Neuron (in vitro differentiated cells): ENCODE measurements around the gene ACACA.

Experiments used
- H2AFZ ChIP-seq: one replicate; pipeline ENCODE4 v1.6.1; 2013; ENCODE audit warnings: low read depth, mild to moderate bottlenecking, inconsistent platforms, low read length, moderate library complexity
- H3K27me3 ChIP-seq: one replicate; pipeline ENCODE4 v1.6.1; 2013; ENCODE audit warnings: low read length; ENCODE audit not compliant: insufficient read depth
- H3K36me3 ChIP-seq: one replicate; pipeline ENCODE4 v1.6.1; 2013; ENCODE audit warnings: low read length; ENCODE audit not compliant: insufficient read depth
- H3K4me1 ChIP-seq: one replicate; pipeline ENCODE4 v1.6.1; 2013; ENCODE audit warnings: low read length; ENCODE audit not compliant: insufficient read depth
- H3K4me3 ChIP-seq: 2 replicates; pipeline ENCODE4 v1.5.1; 2013; ENCODE audit warnings: mild to moderate bottlenecking, low read length, moderate library complexity
- H3K9me3 ChIP-seq: one replicate; pipeline ENCODE4 v1.6.1; 2013; ENCODE audit warnings: low read length

Gene ACACA

DNA sequence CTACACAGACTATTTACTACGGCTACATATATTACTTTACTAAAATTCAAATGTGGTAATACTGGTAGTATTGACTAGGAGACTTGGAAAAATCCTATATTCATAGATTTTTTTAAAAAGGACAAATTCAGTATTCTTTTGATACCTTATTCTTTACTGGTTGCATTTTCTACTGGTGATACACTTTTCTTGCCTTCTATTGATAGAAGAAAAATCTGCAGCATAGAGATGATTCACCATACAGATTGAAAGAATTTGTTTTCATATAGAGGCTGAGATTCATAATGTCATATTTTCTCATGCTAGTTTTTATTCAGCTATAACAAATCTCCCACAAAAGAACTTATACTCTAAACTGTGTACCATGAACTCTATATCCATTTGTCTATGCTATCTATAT, 226.3 kb downstream of the ACACA start:
- Histone ChIP-seq H3K4me3 (no peak overlapping the region), H2AFZ (no peak overlapping the region), H3K27me3 (no peaks in the 10 kb centered on the region), H3K4me1 (peaks cover 6% of the 10 kb centered on the region), H3K36me3 (peaks cover 14% of the 10 kb centered on the region), H3K9me3 (no peaks in the 10 kb centered on the region)

DNA sequence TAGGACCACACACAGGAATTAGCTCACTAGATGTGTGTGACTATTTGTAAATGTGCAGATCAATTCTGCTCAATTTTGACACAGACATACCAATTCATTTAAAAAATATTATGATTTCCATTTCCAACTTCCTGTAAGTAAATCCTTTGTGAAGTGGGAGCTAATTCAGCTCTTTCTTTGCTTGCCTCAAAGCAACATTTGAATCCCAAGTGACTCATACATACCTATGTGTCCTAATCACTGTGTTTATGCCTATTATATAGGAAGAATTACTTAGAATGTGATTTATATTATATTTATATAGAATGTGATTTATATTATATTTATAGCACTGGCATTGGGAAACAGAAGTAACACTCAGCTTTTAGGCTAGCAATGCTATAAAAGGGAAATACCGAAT, 226.7 kb downstream of the ACACA start:
- H3K4me1 ChIP-seq, result peaks cover 6% of the 10 kb centered on the region
- H3K27me3 ChIP-seq, result no peaks in the 10 kb centered on the region
- peaks cover 16% of the 10 kb centered on the region for H3K36me3 ChIP-seq
- no peak overlapping the region for H3K4me3 ChIP-seq
- H3K9me3 ChIP-seq, result no peaks in the 10 kb centered on the region
- no peak overlapping the region for H2AFZ ChIP-seq

DNA sequence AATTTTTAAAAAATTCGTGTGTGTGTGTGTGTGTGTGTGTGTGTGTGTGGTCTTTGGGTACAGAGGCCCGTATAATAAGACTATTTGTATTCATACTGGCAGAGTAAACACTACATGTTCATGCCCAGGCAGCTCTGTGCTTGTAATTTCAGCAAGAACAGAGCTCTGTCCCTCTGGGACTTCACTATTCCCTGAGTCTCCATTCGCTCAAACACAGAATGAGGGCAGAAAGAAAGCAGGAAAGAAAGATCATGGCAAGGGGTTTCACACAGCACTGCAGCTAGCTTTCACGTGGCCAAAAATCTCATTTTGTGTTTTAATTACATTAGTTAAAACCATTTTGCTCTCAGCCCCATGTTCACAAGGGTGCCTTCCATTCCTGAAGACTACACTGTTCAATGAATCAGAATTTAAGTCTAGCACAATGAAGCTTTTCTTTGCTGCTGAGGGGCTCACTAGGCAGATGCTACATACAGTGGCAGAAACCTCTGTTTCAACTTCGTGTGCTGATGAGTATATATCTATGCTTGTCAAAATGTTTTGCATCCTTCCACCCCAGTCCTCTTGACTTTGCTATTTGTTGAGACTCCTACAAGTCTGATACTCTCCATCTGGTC, 229.3 kb downstream of the ACACA start:
- H3K36me3 ChIP-seq, result peaks cover 16% of the 10 kb centered on the region
- no peak overlapping the region for H2AFZ ChIP-seq
- no peaks in the 10 kb centered on the region for H3K27me3 ChIP-seq
- peaks cover 6% of the 10 kb centered on the region for H3K4me1 ChIP-seq
- no peaks in the 10 kb centered on the region for H3K9me3 ChIP-seq
- no peak overlapping the region for H3K4me3 ChIP-seq

DNA sequence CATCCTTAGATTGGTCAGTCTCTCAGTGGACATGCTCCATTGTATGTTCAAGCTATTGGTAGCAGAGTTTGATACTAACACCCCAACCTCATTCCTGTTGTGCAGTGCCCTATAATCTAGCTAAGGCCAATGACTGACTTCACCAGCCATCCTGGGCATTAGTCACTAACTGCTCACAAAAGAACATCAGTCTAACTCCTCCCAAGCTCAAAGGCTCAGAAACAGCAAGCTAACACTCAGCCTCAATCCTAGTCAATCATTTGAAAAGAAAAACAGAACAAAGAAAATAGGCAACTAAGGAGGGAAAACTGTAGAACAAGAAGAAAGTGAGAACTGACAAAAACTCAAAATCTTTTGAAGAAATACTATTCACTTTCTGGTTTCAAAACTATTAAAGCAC, 229.9 kb downstream of the ACACA start:
- no peaks in the 10 kb centered on the region for H3K9me3 ChIP-seq
- no peak overlapping the region for H3K4me3 ChIP-seq
- peaks cover 10% of the 10 kb centered on the region for H3K4me1 ChIP-seq
- H2AFZ ChIP-seq, result no peak overlapping the region
- H3K36me3 ChIP-seq, result peaks cover 16% of the 10 kb centered on the region
- H3K27me3 ChIP-seq, result no peaks in the 10 kb centered on the region

DNA sequence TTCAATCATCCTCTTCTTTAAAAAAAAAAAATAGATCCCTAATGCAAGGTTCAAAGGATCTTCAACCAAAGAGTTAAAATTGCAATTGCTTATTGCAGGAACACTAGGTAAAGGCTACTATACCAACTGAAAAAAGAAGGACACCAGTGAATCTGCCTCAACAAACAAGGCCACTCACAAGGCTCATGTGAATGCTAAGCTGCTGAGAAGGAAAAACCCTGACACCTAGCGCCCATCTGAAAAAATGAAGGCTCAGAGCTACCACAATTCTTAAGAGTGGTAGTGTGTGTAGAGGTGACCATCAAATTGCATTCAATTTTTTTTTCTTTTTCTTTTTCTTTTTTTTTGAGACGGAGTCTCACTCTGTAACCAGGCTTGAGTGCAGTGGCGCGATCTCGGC, 232.4 kb downstream of the ACACA start:
- no peak overlapping the region for H2AFZ ChIP-seq
- no peak overlapping the region for H3K4me3 ChIP-seq
- H3K4me1 ChIP-seq, result peaks cover 32% of the 10 kb centered on the region
- H3K9me3 ChIP-seq, result no peaks in the 10 kb centered on the region
- no peaks in the 10 kb centered on the region for H3K27me3 ChIP-seq
- peaks cover 5% of the 10 kb centered on the region for H3K36me3 ChIP-seq

DNA sequence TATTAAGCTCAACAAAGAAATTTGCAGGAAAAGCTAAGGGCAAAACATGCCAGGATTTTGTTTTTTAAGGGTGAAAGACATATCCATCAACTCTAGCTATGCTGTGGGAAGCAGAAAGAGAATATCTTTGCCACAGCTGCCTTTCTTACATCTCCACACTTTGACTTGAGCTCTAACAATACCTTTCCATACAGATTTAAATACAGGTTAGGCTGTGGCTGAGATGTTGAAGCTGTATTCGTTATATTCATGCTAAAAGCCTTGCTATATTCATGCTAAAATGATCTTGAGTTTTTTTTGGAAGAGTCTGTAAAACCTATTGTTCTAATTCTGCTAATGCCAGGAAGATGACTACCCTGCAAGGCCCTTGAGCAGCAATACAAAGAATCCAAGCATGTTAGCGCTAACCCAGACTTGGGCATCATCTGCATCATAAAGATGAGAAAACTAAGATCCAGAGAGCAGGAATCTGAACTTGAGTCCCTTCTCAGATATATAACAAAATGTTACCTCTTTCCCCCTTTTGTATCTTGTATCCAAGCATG, 235.7 kb downstream of the ACACA start:
- no peak overlapping the region for H3K4me3 ChIP-seq
- H3K27me3 ChIP-seq, result no peaks in the 10 kb centered on the region
- H3K9me3 ChIP-seq, result no peaks in the 10 kb centered on the region
- no peak overlapping the region for H2AFZ ChIP-seq
- peaks cover 29% of the 10 kb centered on the region for H3K4me1 ChIP-seq
- H3K36me3 ChIP-seq, result peaks cover 2% of the 10 kb centered on the region

DNA sequence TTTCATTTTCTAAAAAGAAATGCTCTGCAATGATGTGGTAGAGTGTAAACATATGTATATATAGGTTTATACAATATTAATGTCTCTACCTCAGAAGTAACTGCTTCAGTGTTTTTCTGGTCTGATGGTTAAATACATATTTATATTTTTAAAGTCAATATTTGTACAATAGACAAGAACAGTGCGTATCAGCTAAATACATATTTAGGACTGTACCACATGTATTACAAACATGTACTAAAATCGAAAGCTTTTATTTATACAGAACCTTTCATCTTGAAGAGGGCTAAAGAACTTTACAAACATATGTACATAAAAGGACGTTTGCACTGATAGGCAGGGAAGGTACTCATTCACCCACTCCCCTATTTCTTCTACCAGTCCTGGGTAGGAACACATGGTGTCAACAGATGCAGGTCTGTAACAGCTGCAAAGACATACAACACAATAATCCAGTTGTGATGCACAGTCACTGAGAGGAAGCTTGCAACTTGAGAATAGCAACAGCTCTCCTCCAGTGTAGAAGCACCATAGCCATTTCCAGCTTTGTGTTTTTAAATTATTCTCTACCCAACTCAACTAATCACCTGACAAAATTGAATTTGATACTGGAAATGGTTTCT, 237.8 kb downstream of the ACACA start:
- peaks cover 29% of the 10 kb centered on the region for H3K4me1 ChIP-seq
- no peaks in the 10 kb centered on the region for H3K27me3 ChIP-seq
- H2AFZ ChIP-seq, result no peak overlapping the region
- no peaks in the 10 kb centered on the region for H3K9me3 ChIP-seq
- H3K4me3 ChIP-seq, result no peak overlapping the region
- no peaks in the 10 kb centered on the region for H3K36me3 ChIP-seq

DNA sequence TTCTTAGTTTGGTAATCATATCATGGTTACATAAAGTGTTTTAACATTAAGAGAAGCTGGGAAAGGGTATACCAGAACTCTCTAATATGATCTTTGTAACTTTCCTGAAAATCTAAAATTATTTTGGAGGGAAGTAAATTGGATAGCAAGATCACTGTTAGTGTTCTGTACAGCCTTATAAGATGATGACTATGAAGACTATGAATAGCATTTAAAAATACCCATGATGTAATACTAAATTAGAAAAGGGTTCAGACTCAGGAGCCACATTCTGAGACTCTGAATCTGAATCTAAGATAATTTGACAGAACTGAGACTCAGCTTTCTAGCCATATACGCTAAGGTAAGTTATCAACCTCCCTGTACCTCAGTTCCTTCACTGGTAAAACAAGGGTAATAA, 238.9 kb downstream of the ACACA start:
- Histone ChIP-seq H3K4me1 (peaks cover 29% of the 10 kb centered on the region), H3K27me3 (no peaks in the 10 kb centered on the region)

DNA sequence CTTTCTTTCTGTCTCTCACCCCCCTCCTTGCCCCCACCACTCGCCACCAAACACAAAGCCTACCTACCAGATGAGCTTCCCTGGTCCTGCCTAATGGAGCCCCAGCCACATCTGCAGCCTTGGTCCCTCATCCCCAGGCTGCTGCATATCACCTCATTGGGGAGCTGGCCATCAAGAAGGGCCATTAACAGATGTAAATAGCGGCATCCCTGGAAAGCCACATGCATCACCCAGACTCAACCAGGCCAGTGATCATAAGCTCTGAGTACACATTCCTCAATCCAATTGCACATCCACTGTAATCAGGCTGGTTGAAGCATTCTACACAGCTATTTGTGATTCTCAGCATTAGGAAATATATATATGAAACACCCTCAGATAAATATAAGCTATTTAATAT, 242.6 kb downstream of the ACACA start:
- Histone ChIP-seq H3K27me3 (no peaks in the 10 kb centered on the region), H2AFZ (no peak overlapping the region), H3K4me1 (peaks cover 1% of the 10 kb centered on the region), H3K4me3 (no peak overlapping the region), H3K9me3 (no peaks in the 10 kb centered on the region), H3K36me3 (peaks cover 20% of the 10 kb centered on the region)

More for the DNA sequence above, 238.9 kb downstream of the ACACA start:
- Histone ChIP-seq H3K36me3 (no peaks in the 10 kb centered on the region), H2AFZ (no peak overlapping the region), H3K4me3 (no peak overlapping the region), H3K9me3 (no peaks in the 10 kb centered on the region)

DNA sequence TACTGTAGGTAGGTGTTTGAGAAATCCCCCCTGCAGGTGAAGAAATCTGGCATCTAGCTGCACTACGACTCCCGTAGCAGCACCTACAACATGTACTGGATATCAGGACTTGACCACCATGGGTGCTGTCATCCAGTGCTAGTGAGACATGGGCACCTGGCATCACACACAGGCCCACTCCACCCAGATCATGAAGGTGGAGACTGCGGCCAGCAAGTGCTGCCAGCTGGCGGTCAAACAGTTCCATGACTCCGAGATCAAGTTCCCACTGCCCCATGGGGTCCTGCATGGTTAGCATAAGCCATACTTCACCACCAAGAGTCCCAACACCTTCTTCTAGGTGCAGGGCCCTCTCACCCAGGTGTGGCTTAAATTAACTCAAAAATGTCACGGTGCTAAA, 243.8 kb downstream of the ACACA start:
- Histone ChIP-seq H3K36me3 (peaks cover 31% of the 10 kb centered on the region), H3K27me3 (no peaks in the 10 kb centered on the region), H2AFZ (no peak overlapping the region), H3K4me1 (no peaks in the 10 kb centered on the region), H3K9me3 (no peaks in the 10 kb centered on the region), H3K4me3 (no peak overlapping the region)

DNA sequence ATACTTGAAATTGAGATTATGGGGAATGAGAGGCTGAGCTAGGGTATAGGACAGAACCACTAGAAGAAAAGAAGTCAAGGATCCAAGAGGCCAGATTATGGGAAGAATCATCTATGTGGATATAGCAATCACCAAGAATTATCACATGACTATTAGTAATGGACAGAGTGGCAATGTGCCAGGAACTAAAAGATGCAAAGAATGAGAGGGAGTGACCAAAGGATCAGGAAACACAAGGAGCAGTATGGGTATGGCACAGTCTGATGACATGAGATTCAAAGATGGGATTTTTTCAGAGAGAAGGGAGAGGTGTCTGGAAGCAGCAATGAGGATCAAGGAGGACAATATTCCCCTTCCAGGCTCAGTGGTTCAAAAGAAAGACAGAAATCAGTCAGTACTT, 245.7 kb downstream of the ACACA start:
- Histone ChIP-seq H3K4me1 (no peaks in the 10 kb centered on the region), H3K36me3 (peaks cover 31% of the 10 kb centered on the region), H3K4me3 (no peak overlapping the region), H2AFZ (no peak overlapping the region), H3K9me3 (no peaks in the 10 kb centered on the region), H3K27me3 (no peaks in the 10 kb centered on the region)

DNA sequence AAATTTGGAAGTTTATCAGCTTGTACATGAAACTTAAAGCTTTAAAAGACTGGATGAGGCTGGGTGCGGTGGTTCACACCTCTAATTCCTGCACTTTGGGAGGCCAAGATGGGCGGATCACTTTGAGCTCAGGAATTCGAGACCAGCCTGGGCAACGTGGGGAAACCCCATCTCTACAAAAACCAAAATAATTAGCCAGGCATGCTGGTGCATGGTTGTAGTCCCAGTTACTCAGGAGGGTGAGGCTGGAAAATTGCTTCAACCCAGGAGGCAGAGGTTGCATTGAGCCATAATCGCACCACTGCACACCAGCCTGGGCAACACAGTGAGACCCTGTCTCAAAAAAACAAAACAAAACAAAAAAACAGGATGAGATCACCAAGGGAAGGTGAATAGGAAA, 248.3 kb downstream of the ACACA start:
- Histone ChIP-seq H3K4me1 (no peaks in the 10 kb centered on the region), H2AFZ (no peak overlapping the region), H3K9me3 (no peaks in the 10 kb centered on the region), H3K27me3 (no peaks in the 10 kb centered on the region), H3K36me3 (peaks cover 36% of the 10 kb centered on the region), H3K4me3 (no peak overlapping the region)

DNA sequence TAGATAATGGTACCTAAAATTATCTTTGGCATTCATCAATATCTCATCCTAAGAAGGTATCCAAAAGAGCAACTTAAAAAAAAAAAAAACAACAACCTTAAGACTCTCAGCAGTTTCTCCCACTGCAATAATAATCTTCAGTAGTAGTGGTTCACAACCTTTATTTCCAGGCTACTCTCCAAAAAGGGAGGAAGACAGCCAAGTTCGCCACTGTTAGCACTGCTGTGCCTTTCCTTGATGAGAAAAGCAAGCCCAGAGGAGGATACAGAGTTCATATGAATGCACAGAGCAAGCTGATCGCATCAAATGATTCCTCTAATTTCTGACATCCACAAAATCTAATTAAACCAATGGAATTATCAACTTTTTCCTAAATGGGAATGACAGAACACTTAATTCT, 258.5 kb downstream of the ACACA start:
- Histone ChIP-seq H2AFZ (no peak overlapping the region), H3K27me3 (no peaks in the 10 kb centered on the region), H3K36me3 (peaks cover 12% of the 10 kb centered on the region), H3K4me3 (no peak overlapping the region), H3K9me3 (no peaks in the 10 kb centered on the region), H3K4me1 (peaks cover 23% of the 10 kb centered on the region)
